Ectodermal cell (in vitro differentiated cells): ENCODE results near the gene HS6ST2.

Experiments used
- H3K27ac ChIP-seq: 2 replicates; pipeline ENCODE4 v1.7.0; 2013; ENCODE audit warnings: mild to moderate bottlenecking, low read depth, low read length; ENCODE audit not compliant: insufficient read depth, poor library complexity, severe bottlenecking
- H3K27me3 ChIP-seq: 2 replicates; pipeline ENCODE4 v1.7.0; 2013; ENCODE audit warnings: mild to moderate bottlenecking, low read length; ENCODE audit not compliant: insufficient read depth, control insufficient read depth, poor library complexity, severe bottlenecking
- H3K36me3 ChIP-seq: one replicate; pipeline ENCODE4 v1.7.0; 2013; ENCODE audit warnings: low read length; ENCODE audit not compliant: control insufficient read depth, insufficient read depth
- H3K4me1 ChIP-seq: one replicate; pipeline ENCODE4 v1.7.0; 2013; ENCODE audit warnings: low read length; ENCODE audit not compliant: control insufficient read depth, insufficient read depth
- H3K4me3 ChIP-seq: 2 replicates; pipeline ENCODE4 v1.7.0; 2013; ENCODE audit warnings: low read depth, low read length, control low read depth; ENCODE audit not compliant: insufficient read depth
- H3K9me3 ChIP-seq: 2 replicates; pipeline ENCODE4 v1.7.0; 2013; ENCODE audit warnings: mild to moderate bottlenecking, low read length, moderate library complexity; ENCODE audit not compliant: control insufficient read depth
- WGBS, 2 experiments: methylation state at CpG; one replicate each; pipeline ENCODE4 v1.1.7; 2013; ENCODE audit warnings: missing lambda C conversion rate in 2 of 2; 5-methylcytosine and 5-hydroxymethylcytosine counted together

The HS6ST2 gene

GRCh38 chrX:132732236-132732635, 226.2 kb downstream of the HS6ST2 start:
- no peaks in the 10 kb centered on the region for H3K4me1 ChIP-seq
- no peaks in the 10 kb centered on the region for H3K9me3 ChIP-seq
- WGBS, 2 experiments, result 100% methylated on average over 4 of the region's 4 CpGs; no CpG with 5 or more reads in 1 of the 2 experiments
- no peaks in the 10 kb centered on the region for H3K27me3 ChIP-seq
- H3K36me3 ChIP-seq, result no peaks in the 10 kb centered on the region
- no peak overlapping the region for H3K27ac ChIP-seq
- no peak overlapping the region for H3K4me3 ChIP-seq

GRCh38 chrX:132730726-132731125, 227.7 kb downstream of the HS6ST2 start:
- Histone ChIP-seq H3K4me3 (no peak overlapping the region), H3K36me3 (no peaks in the 10 kb centered on the region), H3K4me1 (no peaks in the 10 kb centered on the region), H3K9me3 (no peaks in the 10 kb centered on the region), H3K27ac (no peak overlapping the region), H3K27me3 (no peaks in the 10 kb centered on the region)
- WGBS, 2 experiments, result 80 to 95% methylated on average over 1 of the region's 1 CpG

GRCh38 chrX:132730266-132730665, 228.2 kb downstream of the HS6ST2 start:
- WGBS, 2 experiments, result 89 to 91% methylated on average over 10 of the region's 10 CpGs
- Histone ChIP-seq H3K4me3 (no peak overlapping the region), H3K27me3 (no peaks in the 10 kb centered on the region), H3K36me3 (no peaks in the 10 kb centered on the region), H3K4me1 (no peaks in the 10 kb centered on the region), H3K27ac (no peak overlapping the region), H3K9me3 (no peaks in the 10 kb centered on the region)

- no peaks in the 10 kb centered on the region for H3K4me1 ChIP-seq
- H3K4me3 ChIP-seq, result no peak overlapping the region
- H3K36me3 ChIP-seq, result no peaks in the 10 kb centered on the region
- no peaks in the 10 kb centered on the region for H3K9me3 ChIP-seq
- 84 to 91% methylated on average over 6 of the region's 6 CpGs for WGBS, 2 experiments
- H3K27ac ChIP-seq, result no peak overlapping the region
- no peaks in the 10 kb centered on the region for H3K27me3 ChIP-seq
Measured at GRCh38 chrX:132728296-132728695, 230.1 kb downstream of the HS6ST2 start.

- 100% methylated on average over 1 of the region's 1 CpG for WGBS, 2 experiments
- H3K36me3 ChIP-seq, result no peaks in the 10 kb centered on the region
- no peak overlapping the region for H3K27ac ChIP-seq
- H3K27me3 ChIP-seq, result no peaks in the 10 kb centered on the region
- no peaks in the 10 kb centered on the region for H3K9me3 ChIP-seq
- H3K4me3 ChIP-seq, result no peak overlapping the region
- H3K4me1 ChIP-seq, result no peaks in the 10 kb centered on the region
Measured at GRCh38 chrX:132718431-132718958, 239.9 kb downstream of the HS6ST2 start.

GRCh38 chrX:132716006-132716405, 242.4 kb downstream of the HS6ST2 start:
- 21 to 43% methylated on average over 3 of the region's 3 CpGs for WGBS, 2 experiments
- no peaks in the 10 kb centered on the region for H3K36me3 ChIP-seq

GRCh38 chrX:132714913-132715312, 243.5 kb downstream of the HS6ST2 start:
- no peaks in the 10 kb centered on the region for H3K4me1 ChIP-seq
- H3K27me3 ChIP-seq, result no peaks in the 10 kb centered on the region
- no peak overlapping the region for H3K4me3 ChIP-seq
- no peaks in the 10 kb centered on the region for H3K9me3 ChIP-seq
- H3K36me3 ChIP-seq, result no peaks in the 10 kb centered on the region
- no peak overlapping the region for H3K27ac ChIP-seq
- WGBS, 2 experiments, result 84 to 96% methylated on average over 5 of the region's 5 CpGs

More at GRCh38 chrX:132716006-132716405, 242.4 kb downstream of the HS6ST2 start:
- H3K4me3 ChIP-seq, result no peak overlapping the region
- no peaks in the 10 kb centered on the region for H3K9me3 ChIP-seq
- H3K4me1 ChIP-seq, result no peaks in the 10 kb centered on the region
- no peak overlapping the region for H3K27ac ChIP-seq
- H3K27me3 ChIP-seq, result no peaks in the 10 kb centered on the region

- no peak overlapping the region for H3K27ac ChIP-seq
- H3K4me3 ChIP-seq, result no peak overlapping the region
- no peaks in the 10 kb centered on the region for H3K27me3 ChIP-seq
- H3K36me3 ChIP-seq, result no peaks in the 10 kb centered on the region
- H3K9me3 ChIP-seq, result no peaks in the 10 kb centered on the region
- H3K4me1 ChIP-seq, result peaks cover 7% of the 10 kb centered on the region
Measured at GRCh38 chrX:132712350-132712749, 246.1 kb downstream of the HS6ST2 start.

- Histone ChIP-seq H3K36me3 (no peaks in the 10 kb centered on the region), H3K4me3 (no peak overlapping the region), H3K27me3 (no peaks in the 10 kb centered on the region), H3K27ac (no peak overlapping the region), H3K9me3 (no peaks in the 10 kb centered on the region), H3K4me1 (peaks cover 8% of the 10 kb centered on the region)
- 82 to 88% methylated on average over 1 of the region's 1 CpG for WGBS, 2 experiments
Measured at GRCh38 chrX:132710656-132711155, 247.7 kb downstream of the HS6ST2 start.

GRCh38 chrX:132708529-132708928, 249.9 kb downstream of the HS6ST2 start:
- Histone ChIP-seq H3K27me3 (no peaks in the 10 kb centered on the region), H3K27ac (no peak overlapping the region), H3K4me1 (peaks cover 15% of the 10 kb centered on the region)

GRCh38 chrX:132704769-132705168, 253.7 kb downstream of the HS6ST2 start:
- Histone ChIP-seq H3K4me1 (peaks cover 15% of the 10 kb centered on the region), H3K27me3 (no peaks in the 10 kb centered on the region), H3K9me3 (no peaks in the 10 kb centered on the region), H3K27ac (peak overlapping the region; percentile 55), H3K36me3 (no peaks in the 10 kb centered on the region), H3K4me3 (no peak overlapping the region)
- 6 to 11% methylated on average over 2 of the region's 2 CpGs for WGBS, 2 experiments

More at GRCh38 chrX:132708529-132708928, 249.9 kb downstream of the HS6ST2 start:
- no peaks in the 10 kb centered on the region for H3K36me3 ChIP-seq
- H3K4me3 ChIP-seq, result no peak overlapping the region
- no peaks in the 10 kb centered on the region for H3K9me3 ChIP-seq
